Activated CD4-positive, alpha-beta memory T cell treated with anti-CD3 and anti-CD28 coated beads, Interleukin-2, amount 10 ng/mL, durations not matched to agents 7 days and 5 days (primary cell): Measurements from ENCODE around the gene ZC3HAV1. TPM values are rescaled to one million over a fixed set of nuclear protein-coding genes. Genes with fewer than 3 reads are reported as not detected.
"Not testable (repeated sequence)": the region's sequence is repeated elsewhere in the genome, so short reads cannot be mapped to it uniquely, and the experiment has no call there.

Experiments used
- CTCF ChIA-PET: fragments of 350-600 bp; sonication (Branson Sonifier 250); formaldehyde crosslinking; loops from one replicate; lab custom pipeline; 2021; ENCODE audit warnings: antibody characterized with exemption, inconsistent platforms; lab: Charles Lee
- POLR2A ChIA-PET: fragments of 350-600 bp; sonication (Branson Sonifier 250); formaldehyde crosslinking; loops from one replicate; lab custom pipeline; 2021; ENCODE audit warnings: antibody characterized with exemption; lab: Charles Lee
- DNase-seq: peaks from one replicate; pipeline ENCODE4 v3.0.0-alpha.2; 2020
- H3K27ac Mint-ChIP-seq: one replicate; pipeline ENCODE4 v1.8.0; 2021; ENCODE audit warnings: mild to moderate bottlenecking, mixed read lengths
- H3K27me3 Mint-ChIP-seq: one replicate; pipeline ENCODE4 v1.8.0; 2021; ENCODE audit warnings: mixed read lengths
- H3K36me3 Mint-ChIP-seq: one replicate; pipeline ENCODE4 v1.8.0; 2021; ENCODE audit warnings: low read depth, mixed read lengths
- H3K4me1 Mint-ChIP-seq: one replicate; pipeline ENCODE4 v1.8.0; 2021; ENCODE audit warnings: mixed read lengths
- H3K4me3 Mint-ChIP-seq: one replicate; pipeline ENCODE4 v1.8.0; 2021; ENCODE audit warnings: mild to moderate bottlenecking, mixed read lengths
- H3K9me3 Mint-ChIP-seq: one replicate; pipeline ENCODE4 v1.8.0; 2021; ENCODE audit warnings: mixed read lengths
- total RNA-seq, 2 experiments: library from RNA; stranded (reverse); gene quantifications; one replicate each; pipeline ENCODE4 v1.2.3, GENCODE V29; 2021

The ZC3HAV1 gene
- 100 to 1,000 TPM; 129 to 133 TPM for total RNA-seq

- peaks cover 32% of the 10 kb centered on the region for H3K4me1 Mint-ChIP-seq
- CTCF ChIA-PET, result no interaction called here
- peak; percentile 92 for DNase-seq
- H3K27ac Mint-ChIP-seq, result peak within 1 kb of the TSS; percentile 95
- no peaks in the 10 kb centered on the region for H3K9me3 Mint-ChIP-seq
- no peaks in the 10 kb centered on the region for H3K27me3 Mint-ChIP-seq
- H3K4me3 Mint-ChIP-seq, result peak within 1 kb of the TSS; percentile 92
- H3K36me3 Mint-ChIP-seq, result peaks cover 56% of the 10 kb centered on the region
- POLR2A ChIA-PET, result interaction anchor here (0.9 to 2.6 kb wide), 15 partner anchors 9 to 129 kb away, joined by 3 to 25 read pairs (median 5); a partner anchor contains a TSS
Measured at GRCh38 chr7:139109188-139109982, at the start of gene ZC3HAV1. ZC3HAV1 (minus strand) TSS chr7:139109720; CDS start chr7:139109331, 389 bp downstream.

- Mint-ChIP-seq H3K4me1 (peaks cover 10% of the 10 kb centered on the region), H3K27ac (no peak overlapping the region), H3K36me3 (peaks cover 5% of the 10 kb centered on the region), H3K27me3 (no peaks in the 10 kb centered on the region), H3K9me3 (no peaks in the 10 kb centered on the region), H3K4me3 (no peak overlapping the region)
- ChIA-PET CTCF (no interaction called here), POLR2A (no interaction called here)
- no peak for DNase-seq
Measured at GRCh38 chr7:139153832-139154231, 44.3 kb upstream of the ZC3HAV1 start.

- no peaks in the 10 kb centered on the region for H3K9me3 Mint-ChIP-seq
- peaks cover 10% of the 10 kb centered on the region for H3K4me1 Mint-ChIP-seq
- ChIA-PET POLR2A (no interaction called here), CTCF (no interaction called here)
- H3K27ac Mint-ChIP-seq, result no peak overlapping the region
- H3K27me3 Mint-ChIP-seq, result no peaks in the 10 kb centered on the region
- H3K4me3 Mint-ChIP-seq, result no peak overlapping the region
- peaks cover 7% of the 10 kb centered on the region for H3K36me3 Mint-ChIP-seq
- no peak for DNase-seq
Measured at GRCh38 chr7:139152149-139152548, 42.6 kb upstream of the ZC3HAV1 start.

DNA sequence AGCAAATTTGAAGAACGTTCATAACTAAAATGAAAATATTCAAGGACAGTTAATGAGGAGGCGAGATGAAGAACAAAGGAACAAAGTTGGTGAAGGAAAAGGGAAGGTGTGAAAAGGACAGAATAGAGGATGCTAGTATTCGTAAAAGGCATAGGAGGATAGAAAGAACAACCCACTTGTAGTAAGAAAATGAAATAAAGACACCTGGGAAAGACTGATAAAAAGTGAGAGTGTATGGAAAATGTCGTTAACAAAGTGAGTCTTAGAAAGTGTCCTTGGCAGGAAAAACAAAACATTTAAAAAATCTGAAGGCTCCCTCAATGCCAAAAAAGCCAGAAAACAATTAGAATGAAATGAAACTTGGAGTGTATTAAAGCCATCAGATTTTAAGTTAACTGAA, 29.6 kb upstream of the ZC3HAV1 start:
- CTCF ChIA-PET, result no interaction called here
- no peak overlapping the region for H3K27ac Mint-ChIP-seq
- H3K27me3 Mint-ChIP-seq, result no peaks in the 10 kb centered on the region
- POLR2A ChIA-PET, result no interaction called here
- H3K4me3 Mint-ChIP-seq, result no peak overlapping the region
- DNase-seq, result no peak
- H3K4me1 Mint-ChIP-seq, result peaks cover 5% of the 10 kb centered on the region
- H3K9me3 Mint-ChIP-seq, result no peaks in the 10 kb centered on the region
- H3K36me3 Mint-ChIP-seq, result peaks cover 8% of the 10 kb centered on the region

DNA sequence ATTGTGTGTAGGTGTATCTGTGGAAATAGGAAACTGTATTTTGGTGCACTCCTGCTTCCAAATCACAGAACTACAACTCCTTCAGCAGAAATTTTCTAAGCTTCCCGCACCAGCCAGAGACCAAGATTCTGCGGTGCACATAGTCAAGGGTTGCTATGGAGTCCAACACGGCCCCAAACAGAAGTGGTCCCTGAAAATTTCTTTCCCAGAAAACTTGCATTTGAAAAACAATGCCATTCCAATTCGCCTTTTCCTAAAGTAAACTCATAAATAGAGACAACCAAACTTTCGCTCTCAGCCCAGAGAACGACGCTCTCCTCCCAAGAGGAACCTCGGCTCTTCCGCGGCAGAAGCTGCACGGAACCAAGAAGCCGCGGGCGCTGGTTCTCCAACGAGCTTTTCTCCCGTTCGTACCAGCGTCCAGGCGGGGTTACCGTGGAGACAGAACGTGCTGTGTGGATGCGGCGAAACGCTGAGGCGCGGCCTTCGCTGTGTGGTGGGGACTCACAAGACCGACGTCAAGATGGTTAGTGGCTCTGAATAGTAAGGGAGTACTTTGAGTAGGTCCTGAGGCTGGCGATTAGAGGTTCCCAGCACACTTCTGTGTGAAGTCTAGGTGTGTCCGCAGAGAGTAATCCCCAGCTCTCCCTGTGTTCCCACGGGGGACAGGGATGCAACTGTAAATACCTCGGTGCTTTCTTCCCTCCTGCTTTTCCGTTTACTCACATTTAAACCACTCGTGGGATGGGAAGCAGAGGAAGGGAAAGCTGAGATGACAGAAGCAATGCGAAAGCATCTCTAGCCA, 24.0 kb upstream of the ZC3HAV1 start:
- Mint-ChIP-seq H3K4me1 (peaks cover 32% of the 10 kb centered on the region), H3K36me3 (no peaks in the 10 kb centered on the region), H3K27ac (peak overlapping the region; percentile 36), H3K27me3 (peaks cover 4% of the 10 kb centered on the region), H3K4me3 (peak overlapping the region; percentile 80), H3K9me3 (no peaks in the 10 kb centered on the region)
- CTCF ChIA-PET, result interaction anchor here (0.8 to 2.0 kb wide), 8 partner anchors 9 to 247 kb away, joined by 3 to 11 read pairs (median 6); no protein-coding TSS in a partner anchor
- DNase-seq, result peak; percentile 90
- POLR2A ChIA-PET, result interaction anchor here (0.8 to 3.1 kb wide), 15 partner anchors 10 to 227 kb away, joined by 3 to 33 read pairs (median 5); partner anchors contain the start of genes LUC7L2, UBN2 and ZC3HAV1L

GRCh38 chr7:139132887-139133286, 23.4 kb upstream of the ZC3HAV1 start:
- H3K9me3 Mint-ChIP-seq, result no peaks in the 10 kb centered on the region
- no peak for DNase-seq
- peaks cover 6% of the 10 kb centered on the region for H3K27me3 Mint-ChIP-seq
- H3K4me1 Mint-ChIP-seq, result peaks cover 32% of the 10 kb centered on the region
- ChIA-PET CTCF (interaction anchor here (0.8 to 2.0 kb wide), 6 partner anchors 10 to 247 kb away, joined by 4 to 11 read pairs (median 6); no protein-coding TSS in a partner anchor), POLR2A (interaction anchor here (0.8 to 3.1 kb wide), 10 partner anchors 9 to 227 kb away, joined by 4 to 33 read pairs (median 9); partner anchors contain the start of genes LUC7L2 and ZC3HAV1L)
- H3K27ac Mint-ChIP-seq, result no peak overlapping the region
- H3K36me3 Mint-ChIP-seq, result no peaks in the 10 kb centered on the region
- H3K4me3 Mint-ChIP-seq, result peak overlapping the region; percentile 80

DNA sequence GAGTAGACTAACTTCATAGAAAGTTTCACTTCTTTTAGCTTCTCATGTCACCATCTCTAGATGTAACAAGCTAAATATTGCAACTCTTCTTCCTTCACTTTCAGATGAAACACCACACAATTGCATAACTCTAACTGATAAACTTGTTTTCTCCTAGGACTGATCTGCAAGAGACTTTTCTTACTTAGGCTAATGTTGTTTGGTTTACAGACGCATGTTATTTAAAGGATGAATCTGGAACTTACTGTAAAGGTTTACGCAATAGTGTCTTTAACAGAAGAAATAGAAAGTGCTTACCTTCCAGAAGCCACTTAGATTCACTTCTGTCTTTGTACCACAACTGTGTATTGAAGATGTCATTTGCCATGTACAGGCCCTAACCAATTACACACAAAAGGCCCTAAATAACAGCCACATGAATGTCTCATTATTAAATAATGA, 22.1 kb upstream of the ZC3HAV1 start:
- no peak for DNase-seq
- Mint-ChIP-seq H3K36me3 (no peaks in the 10 kb centered on the region), H3K4me1 (peaks cover 39% of the 10 kb centered on the region), H3K27me3 (peaks cover 6% of the 10 kb centered on the region), H3K4me3 (no peak overlapping the region), H3K27ac (peak overlapping the region; percentile 22), H3K9me3 (no peaks in the 10 kb centered on the region)
- ChIA-PET CTCF (interaction anchor here (1.3 kb wide), 1 partner anchor 12 kb away, joined by 3 read pairs; no protein-coding TSS in a partner anchor), POLR2A (interaction anchor here (3.1 kb wide), 1 partner anchor 13 kb away, joined by 33 read pairs; no protein-coding TSS in a partner anchor)

- H3K4me1 Mint-ChIP-seq, result peaks cover 40% of the 10 kb centered on the region
- CTCF ChIA-PET, POLR2A ChIA-PET, DNase-seq, H3K36me3 Mint-ChIP-seq, H3K4me3 Mint-ChIP-seq, H3K27me3 Mint-ChIP-seq, H3K27ac Mint-ChIP-seq, H3K9me3 Mint-ChIP-seq: not testable (repeated sequence)
Measured at GRCh38 chr7:139129814-139130213, 20.3 kb upstream of the ZC3HAV1 start.

DNA sequence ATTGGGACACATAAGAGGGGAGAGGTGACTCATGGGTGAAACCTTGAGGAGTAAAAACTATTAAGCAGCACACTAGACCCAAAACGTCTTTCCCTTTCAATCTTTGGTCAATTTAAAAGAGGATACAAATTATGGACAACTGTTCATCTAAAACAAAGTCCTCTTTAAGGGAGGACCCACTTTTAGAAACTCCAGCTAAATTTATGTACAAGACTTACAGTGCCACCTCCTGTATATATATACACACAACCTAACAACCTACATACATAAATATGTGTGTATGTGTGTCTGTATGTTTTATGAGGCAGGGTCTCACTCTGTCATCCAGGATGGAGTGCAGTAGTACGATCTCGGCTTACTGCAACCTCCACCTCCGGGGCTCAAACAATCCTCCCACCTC, 18.1 kb upstream of the ZC3HAV1 start:
- Mint-ChIP-seq H3K9me3 (no peaks in the 10 kb centered on the region), H3K36me3 (no peaks in the 10 kb centered on the region), H3K27me3 (peaks cover 6% of the 10 kb centered on the region), H3K4me3 (no peak overlapping the region), H3K27ac (no peak overlapping the region), H3K4me1 (peaks cover 29% of the 10 kb centered on the region)
- ChIA-PET CTCF (interaction anchor here (0.9 to 2.5 kb wide), 5 partner anchors 8 to 242 kb away, joined by 3 to 8 read pairs (median 4); no protein-coding TSS in a partner anchor), POLR2A (interaction anchor here (1.1 to 1.3 kb wide), 3 partner anchors 8 to 32 kb away, joined by 3 to 5 read pairs (median 4); no protein-coding TSS in a partner anchor)
- DNase-seq, result no peak

GRCh38 chr7:139125657-139126056, 16.1 kb upstream of the ZC3HAV1 start:
- POLR2A ChIA-PET, result no interaction called here
- Mint-ChIP-seq H3K36me3 (no peaks in the 10 kb centered on the region), H3K27me3 (peaks cover 6% of the 10 kb centered on the region), H3K4me3 (no peak overlapping the region), H3K4me1 (peaks cover 17% of the 10 kb centered on the region), H3K9me3 (no peaks in the 10 kb centered on the region), H3K27ac (no peak overlapping the region)
- DNase-seq, result no peak
- CTCF ChIA-PET, result interaction anchor here (1.4 kb wide), 1 partner anchor 108 kb away, joined by 5 read pairs; no protein-coding TSS in a partner anchor

- POLR2A ChIA-PET, result interaction anchor here (2.1 kb wide), 1 partner anchor 8 kb away, joined by 10 read pairs; a partner anchor contains a TSS
- not testable (repeated sequence) for DNase-seq, H3K27me3 Mint-ChIP-seq, H3K4me3 Mint-ChIP-seq, H3K36me3 Mint-ChIP-seq, H3K9me3 Mint-ChIP-seq, H3K27ac Mint-ChIP-seq
- CTCF ChIA-PET, result interaction anchor here (1.4 kb wide), 1 partner anchor 107 kb away, joined by 5 read pairs; no protein-coding TSS in a partner anchor
- peaks cover 17% of the 10 kb centered on the region for H3K4me1 Mint-ChIP-seq
Measured at GRCh38 chr7:139124995-139125394, 15.5 kb upstream of the ZC3HAV1 start.
